Fibroblast of pulmonary artery (primary cell): ENCODE data around the gene ERVH48-1.
"Not testable (repeated sequence)": the region's sequence is repeated elsewhere in the genome, so short reads cannot be mapped to it uniquely, and the experiment has no call there.

Experiments used
- DNase-seq: peaks from one replicate; pipeline ENCODE4 v3.0.0-alpha.2; 2010; ENCODE audit warnings: low read depth
- H3K4me3 ChIP-seq: replicated peaks from 2 replicates; pipeline ENCODE4 v1.5.1; 2011; ENCODE audit warnings: low read depth, mild to moderate bottlenecking, control low read depth, low read length, moderate library complexity
- TF ChIP-seq, protein P1 (sequence below): IDR thresholded peaks from 2 replicates; pipeline ENCODE4 v1.5.1; 2011; ENCODE audit warnings: mild to moderate bottlenecking, control low read depth, low read length, inconsistent platforms; ENCODE audit errors: missing control alignments

The ERVH48-1 gene

GRCh38 chr21:42925114-42925926 is at the start of gene ERVH48-1:
Gene ERVH48-1 (minus strand): TSS chr21:42925630. CDS start chr21:42919006, 6,624 bp downstream.
- no peak within 1 kb of the TSS for H3K4me3 ChIP-seq
- DNase-seq: peak; percentile 9
- TF ChIP-seq, protein P1, sequence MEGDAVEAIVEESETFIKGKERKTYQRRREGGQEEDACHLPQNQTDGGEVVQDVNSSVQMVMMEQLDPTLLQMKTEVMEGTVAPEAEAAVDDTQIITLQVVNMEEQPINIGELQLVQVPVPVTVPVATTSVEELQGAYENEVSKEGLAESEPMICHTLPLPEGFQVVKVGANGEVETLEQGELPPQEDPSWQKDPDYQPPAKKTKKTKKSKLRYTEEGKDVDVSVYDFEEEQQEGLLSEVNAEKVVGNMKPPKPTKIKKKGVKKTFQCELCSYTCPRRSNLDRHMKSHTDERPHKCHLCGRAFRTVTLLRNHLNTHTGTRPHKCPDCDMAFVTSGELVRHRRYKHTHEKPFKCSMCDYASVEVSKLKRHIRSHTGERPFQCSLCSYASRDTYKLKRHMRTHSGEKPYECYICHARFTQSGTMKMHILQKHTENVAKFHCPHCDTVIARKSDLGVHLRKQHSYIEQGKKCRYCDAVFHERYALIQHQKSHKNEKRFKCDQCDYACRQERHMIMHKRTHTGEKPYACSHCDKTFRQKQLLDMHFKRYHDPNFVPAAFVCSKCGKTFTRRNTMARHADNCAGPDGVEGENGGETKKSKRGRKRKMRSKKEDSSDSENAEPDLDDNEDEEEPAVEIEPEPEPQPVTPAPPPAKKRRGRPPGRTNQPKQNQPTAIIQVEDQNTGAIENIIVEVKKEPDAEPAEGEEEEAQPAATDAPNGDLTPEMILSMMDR: no peak

DNA sequence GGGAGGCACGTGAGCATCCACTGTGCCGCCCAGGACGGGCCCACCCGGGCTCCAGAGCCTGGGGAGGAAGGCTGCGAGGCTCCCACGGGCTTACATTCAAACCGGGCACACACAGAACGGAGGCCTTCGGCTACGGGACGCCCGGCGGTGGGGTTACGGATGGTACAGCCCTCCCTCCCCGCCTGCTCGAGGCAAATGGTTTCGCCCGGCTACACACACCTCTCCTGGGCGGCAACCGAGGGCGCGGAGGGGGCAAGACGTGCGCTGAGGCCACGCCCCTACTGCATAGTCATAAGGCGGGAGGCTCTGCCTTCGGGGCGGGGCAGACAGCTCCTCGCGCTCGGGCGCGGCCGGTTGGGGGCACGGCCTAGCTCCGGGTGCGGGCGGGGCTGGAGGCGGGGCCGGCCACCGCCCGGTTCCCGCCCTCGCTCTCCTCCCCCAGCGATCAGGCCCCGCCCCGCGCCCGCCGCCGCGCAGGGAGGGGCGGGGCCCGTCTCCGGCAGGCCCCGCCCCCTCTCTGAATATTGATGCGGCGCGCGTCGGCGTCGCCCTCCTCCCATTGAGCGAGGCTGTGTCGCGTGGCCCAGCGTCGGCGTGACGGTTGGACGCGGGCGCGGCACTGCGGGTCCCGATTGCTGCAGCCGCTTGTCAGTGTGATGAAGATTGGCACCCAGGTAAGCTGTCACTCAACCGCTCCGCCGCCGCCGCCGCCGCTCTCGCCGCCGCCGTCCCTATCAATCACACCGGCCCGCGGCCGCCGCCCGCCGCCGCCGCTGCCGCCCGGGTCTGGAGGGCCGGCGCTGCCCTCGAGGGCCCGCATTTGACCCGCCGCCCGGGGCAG is 48.8 kb upstream of the ERVH48-1 start, which contains the start of gene PKNOX1:
TSS of gene PKNOX1 (plus strand) at position 572 of the 841 bp plus-strand sequence. CDS start 29,820 bp downstream, outside the sequence.
- peak; percentile 99 for DNase-seq
- TF ChIP-seq, protein P1: no peak
- H3K4me3 ChIP-seq: peak within 1 kb of the TSS; percentile 90

GRCh38 chr21:42973309-42973990 is 48.0 kb upstream of the ERVH48-1 start:
- TF ChIP-seq, protein P1: no peak
- peak overlapping the region; percentile 66 for H3K4me3 ChIP-seq
- DNase-seq: no peak

DNA sequence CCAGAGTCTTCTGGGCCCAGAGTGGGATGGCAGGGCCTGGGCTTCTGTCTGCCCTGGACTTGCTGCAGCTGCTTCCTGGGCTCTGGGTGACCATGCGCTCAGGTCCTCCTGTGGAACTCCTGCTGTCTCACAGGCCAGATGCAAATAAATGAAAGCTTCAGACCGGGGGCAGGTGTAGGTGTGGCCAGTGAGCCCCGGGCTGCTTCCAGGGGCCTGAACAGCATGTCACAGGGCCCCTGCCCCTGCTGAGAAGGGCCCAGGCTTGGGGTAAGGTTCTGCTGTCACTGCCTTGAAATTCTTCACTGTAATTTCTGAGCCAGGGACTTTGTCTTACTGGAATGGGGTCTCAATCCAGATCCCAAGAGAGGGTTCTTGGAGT is 46.5 kb upstream of the ERVH48-1 start:
- TF ChIP-seq, protein P1: no peak
- no peak overlapping the region for H3K4me3 ChIP-seq
- DNase-seq: no peak

- no peak for DNase-seq
- no peak overlapping the region for H3K4me3 ChIP-seq
- TF ChIP-seq, protein P1: no peak
Observed at GRCh38 chr21:42970946-42971653, 45.7 kb upstream of the ERVH48-1 start.

DNA sequence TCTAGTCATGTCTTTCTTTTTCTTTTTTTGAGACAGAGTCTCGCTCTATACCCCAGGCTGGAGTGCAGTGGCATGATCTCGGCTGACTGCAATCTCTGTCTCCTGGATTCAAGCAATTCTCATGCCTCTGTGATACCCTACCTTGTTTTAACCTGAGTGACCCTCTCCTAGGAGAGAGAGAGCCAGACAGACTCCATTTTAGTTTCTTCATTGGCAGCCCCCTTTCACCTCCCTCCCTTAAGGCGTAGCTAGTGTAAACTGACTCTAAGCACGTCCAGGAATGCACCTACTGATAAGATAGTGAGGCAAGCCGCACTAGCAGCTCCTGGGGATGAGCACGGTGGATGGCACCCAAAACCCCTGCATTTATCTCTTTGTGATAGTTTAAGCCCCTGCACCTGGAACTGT is 43.8 kb upstream of the ERVH48-1 start:
- TF ChIP-seq, protein P1: no peak
- no peak for DNase-seq
- no peak overlapping the region for H3K4me3 ChIP-seq

- not testable (repeated sequence) for H3K4me3 ChIP-seq, DNase-seq
Observed at GRCh38 chr21:42967616-42968015, 42.2 kb upstream of the ERVH48-1 start.
